Astrocyte of the cerebellum (primary cell): ENCODE data around the gene POU3F3.
A peak's percentile ranks its signal among the peaks of the same experiment; 100 is the strongest.

ENCODE experiments used
- DNase-seq: peaks from one replicate; pipeline ENCODE4 v3.0.0-alpha.2; 2011; ENCODE audit warnings: low read depth
- H3K4me3 ChIP-seq: 2 replicates; pipeline ENCODE4 v1.5.1; 2011; ENCODE audit warnings: mild to moderate bottlenecking, low read depth, low read length, moderate library complexity
- in situ Hi-C: cut with HindIII; loops from 2 replicates; pipeline ENCODE4 v1.10.0; 2017; ENCODE audit warnings: low sequenced_read_pairs
- TF ChIP-seq, protein P1 (sequence below): IDR thresholded peaks from 2 replicates; pipeline ENCODE4 v1.5.1; 2012; ENCODE audit warnings: low read length, low read depth, moderate library complexity, mild to moderate bottlenecking; ENCODE audit errors: missing control alignments

Gene POU3F3

DNA sequence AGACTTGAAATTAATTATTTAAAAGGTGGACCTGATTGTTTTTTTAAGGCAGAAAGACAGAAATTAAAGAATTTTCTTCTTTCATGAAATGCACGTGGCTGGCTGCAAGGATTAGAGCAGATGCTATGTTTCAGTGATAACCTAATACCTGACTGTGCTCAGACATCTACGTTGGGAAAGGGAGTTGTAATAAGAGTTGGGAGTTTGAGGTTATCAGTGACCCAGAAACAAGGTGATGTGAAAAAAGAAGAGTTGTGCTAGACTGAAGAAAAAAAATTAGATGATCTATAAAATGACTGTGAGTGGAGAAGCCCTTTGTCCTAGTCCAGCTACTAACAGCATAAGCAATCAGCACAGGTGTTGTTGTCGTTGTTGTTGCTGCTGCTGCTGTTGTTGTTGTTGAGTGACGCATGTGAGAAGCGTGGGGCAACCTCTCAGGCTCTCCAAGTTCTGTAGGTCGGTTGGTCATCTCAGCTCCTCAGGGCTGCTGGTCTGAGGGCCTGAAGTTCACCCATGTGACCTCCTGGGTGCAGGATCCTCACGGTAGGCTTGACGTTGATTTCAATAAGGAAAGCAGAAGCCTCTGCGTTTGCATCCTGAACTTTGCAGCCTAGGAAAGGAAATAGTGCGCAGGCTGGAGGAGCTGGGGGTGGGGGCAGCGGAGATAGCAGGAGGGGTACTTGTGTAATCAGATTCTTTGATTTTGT is 7.6 kb downstream of the POU3F3 start:
- in situ Hi-C loops, result no loop called here
- DNase-seq, result no peak
- TF ChIP-seq, protein P1, sequence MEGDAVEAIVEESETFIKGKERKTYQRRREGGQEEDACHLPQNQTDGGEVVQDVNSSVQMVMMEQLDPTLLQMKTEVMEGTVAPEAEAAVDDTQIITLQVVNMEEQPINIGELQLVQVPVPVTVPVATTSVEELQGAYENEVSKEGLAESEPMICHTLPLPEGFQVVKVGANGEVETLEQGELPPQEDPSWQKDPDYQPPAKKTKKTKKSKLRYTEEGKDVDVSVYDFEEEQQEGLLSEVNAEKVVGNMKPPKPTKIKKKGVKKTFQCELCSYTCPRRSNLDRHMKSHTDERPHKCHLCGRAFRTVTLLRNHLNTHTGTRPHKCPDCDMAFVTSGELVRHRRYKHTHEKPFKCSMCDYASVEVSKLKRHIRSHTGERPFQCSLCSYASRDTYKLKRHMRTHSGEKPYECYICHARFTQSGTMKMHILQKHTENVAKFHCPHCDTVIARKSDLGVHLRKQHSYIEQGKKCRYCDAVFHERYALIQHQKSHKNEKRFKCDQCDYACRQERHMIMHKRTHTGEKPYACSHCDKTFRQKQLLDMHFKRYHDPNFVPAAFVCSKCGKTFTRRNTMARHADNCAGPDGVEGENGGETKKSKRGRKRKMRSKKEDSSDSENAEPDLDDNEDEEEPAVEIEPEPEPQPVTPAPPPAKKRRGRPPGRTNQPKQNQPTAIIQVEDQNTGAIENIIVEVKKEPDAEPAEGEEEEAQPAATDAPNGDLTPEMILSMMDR, result no peak
- H3K4me3 ChIP-seq, result peak overlapping the region; percentile 47

- TF ChIP-seq, protein P1, result no peak
- no peak for DNase-seq
- H3K4me3 ChIP-seq, result peak overlapping the region; percentile 47
- in situ Hi-C loops, result no loop called here
These were observed 8.4 kb downstream of the POU3F3 start for GRCh38 chr2:104862058-104862941.

GRCh38 chr2:104863146-104863467 is 9.2 kb downstream of the POU3F3 start:
- TF ChIP-seq, protein P1, result no peak
- in situ Hi-C loops, result no loop called here
- peak overlapping the region; percentile 47 for H3K4me3 ChIP-seq
- DNase-seq, result no peak

- TF ChIP-seq, protein P1, result no peak
- in situ Hi-C loops, result no loop called here
- no peak for DNase-seq
- H3K4me3 ChIP-seq, result peak overlapping the region; percentile 47
These were observed 9.8 kb downstream of the POU3F3 start for GRCh38 chr2:104863468-104864279.

GRCh38 chr2:104864280-104865095 is 10.6 kb downstream of the POU3F3 start:
- H3K4me3 ChIP-seq, result peak overlapping the region; percentile 47
- no peak for DNase-seq
- TF ChIP-seq, protein P1, result no peak
- in situ Hi-C loops, result no loop called here
